Measurements from ENCODE around the gene DNAH6. TPM values are rescaled to one million over a fixed set of nuclear protein-coding genes. Genes with fewer than 3 reads are reported as not detected.

The DNAH6 gene
- total RNA-seq, 1 donor from 2014 or later: 0.14 TPM

- no peaks in the 10 kb centered on the region for H3K4me1 ChIP-seq
- H3K4me3 ChIP-seq: no peak overlapping the region
- TF ChIP-seq CTCF (IDR thresholded peaks at IDR 0.05; ENCODE audit: borderline replicate concordance): no peak
- H3K36me3 ChIP-seq: no peaks in the 10 kb centered on the region
- no peak for DNase-seq
- H3K27me3 ChIP-seq (ENCODE audit: low read depth): no peaks in the 10 kb centered on the region
- peaks cover 33% of the 10 kb centered on the region for H3K9me3 ChIP-seq (replicated peaks)
- intact Hi-C loops (cut with micrococcal nuclease): no loop called here
- no peak overlapping the region for H3K27ac ChIP-seq (replicated peaks)
These were observed 43.5 kb downstream of the DNAH6 start for GRCh38 chr2:84559838-84560237.

GRCh38 chr2:84579661-84580060 lies 63.4 kb downstream of the DNAH6 start:
- Histone ChIP-seq H3K27ac (replicated peaks) (no peak overlapping the region), H3K4me3 (no peak overlapping the region), H3K36me3 (no peaks in the 10 kb centered on the region), H3K9me3 (replicated peaks) (no peaks in the 10 kb centered on the region), H3K27me3 (ENCODE audit: low read depth) (no peaks in the 10 kb centered on the region), H3K4me1 (peaks cover 3% of the 10 kb centered on the region)
- no peak for DNase-seq
- no peak for TF ChIP-seq CTCF (IDR thresholded peaks at IDR 0.05; ENCODE audit: borderline replicate concordance)
- intact Hi-C loops (cut with micrococcal nuclease): no loop called here

- Histone ChIP-seq H3K36me3 (no peaks in the 10 kb centered on the region), H3K9me3 (replicated peaks) (peaks cover 13% of the 10 kb centered on the region), H3K4me3 (no peak overlapping the region), H3K27ac (replicated peaks) (no peak overlapping the region), H3K4me1 (no peaks in the 10 kb centered on the region), H3K27me3 (ENCODE audit: low read depth) (no peaks in the 10 kb centered on the region)
- DNase-seq: no peak
- TF ChIP-seq CTCF (IDR thresholded peaks at IDR 0.05; ENCODE audit: borderline replicate concordance): no peak
- intact Hi-C loops (cut with micrococcal nuclease): no loop called here
These were observed 87.6 kb downstream of the DNAH6 start for GRCh38 chr2:84603911-84604310.

- Histone ChIP-seq H3K4me1 (no peaks in the 10 kb centered on the region), H3K4me3 (no peak overlapping the region), H3K9me3 (replicated peaks) (peaks cover 23% of the 10 kb centered on the region), H3K36me3 (no peaks in the 10 kb centered on the region), H3K27ac (replicated peaks) (no peak overlapping the region), H3K27me3 (ENCODE audit: low read depth) (no peaks in the 10 kb centered on the region)
- intact Hi-C loops (cut with micrococcal nuclease): no loop called here
- no peak for DNase-seq
- no peak for TF ChIP-seq CTCF (IDR thresholded peaks at IDR 0.05; ENCODE audit: borderline replicate concordance)
These were observed 96.8 kb downstream of the DNAH6 start for GRCh38 chr2:84613082-84613481.

- no peak for DNase-seq
- Histone ChIP-seq H3K4me3 (no peak overlapping the region), H3K27me3 (ENCODE audit: low read depth) (no peaks in the 10 kb centered on the region), H3K9me3 (replicated peaks) (peaks cover 10% of the 10 kb centered on the region), H3K4me1 (no peaks in the 10 kb centered on the region), H3K27ac (replicated peaks) (no peak overlapping the region), H3K36me3 (no peaks in the 10 kb centered on the region)
- intact Hi-C loops (cut with micrococcal nuclease): loop anchor here (10.0 kb wide), 1 partner anchor 125 kb away; no protein-coding TSS in a partner anchor
- no peak for TF ChIP-seq CTCF (IDR thresholded peaks at IDR 0.05; ENCODE audit: borderline replicate concordance)
These were observed 103.6 kb downstream of the DNAH6 start for GRCh38 chr2:84619794-84620371.
